A673 (cell line): ENCODE results near the gene CABLES2.

ENCODE experiments used
- EZH2 ChIP-seq: fragments of 200-600 bp; sonication (generic); IDR thresholded peaks from 2 replicates; pipeline ENCODE4 v1.6.1; 2017; ENCODE audit warnings: borderline replicate concordance, low read depth, mild to moderate bottlenecking, mixed read lengths, antibody characterized with exemption, low read length; ENCODE audit not compliant: poor library complexity, severe bottlenecking
- TF ChIP-seq, protein P1 (sequence below): fragments of 300-800, 200-600 bp; sonication (generic); conservative IDR thresholded peaks from 2 replicates; pipeline ENCODE4 v1.5.1; 2017; ENCODE audit warnings: low read depth, mild to moderate bottlenecking, antibody characterized with exemption, low read length, moderate library complexity, mixed read lengths

DNA sequence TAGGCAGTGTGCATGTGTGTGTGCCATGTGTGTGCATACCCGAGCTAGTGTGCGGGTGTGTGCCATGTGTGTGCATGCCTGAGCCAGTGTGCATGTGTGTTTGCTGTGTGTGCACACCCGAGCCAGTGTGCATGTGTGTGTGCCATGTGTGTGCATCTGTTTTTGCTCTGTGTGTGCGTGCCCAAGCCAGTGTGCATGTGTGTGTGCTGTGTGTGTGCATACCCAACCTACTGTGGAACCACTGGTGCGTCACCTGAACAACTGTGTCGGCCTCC lies 14.6 kb upstream of the CABLES2 start:
- TF ChIP-seq, protein P1, sequence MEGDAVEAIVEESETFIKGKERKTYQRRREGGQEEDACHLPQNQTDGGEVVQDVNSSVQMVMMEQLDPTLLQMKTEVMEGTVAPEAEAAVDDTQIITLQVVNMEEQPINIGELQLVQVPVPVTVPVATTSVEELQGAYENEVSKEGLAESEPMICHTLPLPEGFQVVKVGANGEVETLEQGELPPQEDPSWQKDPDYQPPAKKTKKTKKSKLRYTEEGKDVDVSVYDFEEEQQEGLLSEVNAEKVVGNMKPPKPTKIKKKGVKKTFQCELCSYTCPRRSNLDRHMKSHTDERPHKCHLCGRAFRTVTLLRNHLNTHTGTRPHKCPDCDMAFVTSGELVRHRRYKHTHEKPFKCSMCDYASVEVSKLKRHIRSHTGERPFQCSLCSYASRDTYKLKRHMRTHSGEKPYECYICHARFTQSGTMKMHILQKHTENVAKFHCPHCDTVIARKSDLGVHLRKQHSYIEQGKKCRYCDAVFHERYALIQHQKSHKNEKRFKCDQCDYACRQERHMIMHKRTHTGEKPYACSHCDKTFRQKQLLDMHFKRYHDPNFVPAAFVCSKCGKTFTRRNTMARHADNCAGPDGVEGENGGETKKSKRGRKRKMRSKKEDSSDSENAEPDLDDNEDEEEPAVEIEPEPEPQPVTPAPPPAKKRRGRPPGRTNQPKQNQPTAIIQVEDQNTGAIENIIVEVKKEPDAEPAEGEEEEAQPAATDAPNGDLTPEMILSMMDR = no peak
- no peak for TF ChIP-seq EZH2
